ENCODE measurements around the gene FXYD3.

GRCh38 chr19:35066691-35067563, 48.7 kb upstream of the FXYD3 start:
- TF ChIP-seq, protein P1, sequence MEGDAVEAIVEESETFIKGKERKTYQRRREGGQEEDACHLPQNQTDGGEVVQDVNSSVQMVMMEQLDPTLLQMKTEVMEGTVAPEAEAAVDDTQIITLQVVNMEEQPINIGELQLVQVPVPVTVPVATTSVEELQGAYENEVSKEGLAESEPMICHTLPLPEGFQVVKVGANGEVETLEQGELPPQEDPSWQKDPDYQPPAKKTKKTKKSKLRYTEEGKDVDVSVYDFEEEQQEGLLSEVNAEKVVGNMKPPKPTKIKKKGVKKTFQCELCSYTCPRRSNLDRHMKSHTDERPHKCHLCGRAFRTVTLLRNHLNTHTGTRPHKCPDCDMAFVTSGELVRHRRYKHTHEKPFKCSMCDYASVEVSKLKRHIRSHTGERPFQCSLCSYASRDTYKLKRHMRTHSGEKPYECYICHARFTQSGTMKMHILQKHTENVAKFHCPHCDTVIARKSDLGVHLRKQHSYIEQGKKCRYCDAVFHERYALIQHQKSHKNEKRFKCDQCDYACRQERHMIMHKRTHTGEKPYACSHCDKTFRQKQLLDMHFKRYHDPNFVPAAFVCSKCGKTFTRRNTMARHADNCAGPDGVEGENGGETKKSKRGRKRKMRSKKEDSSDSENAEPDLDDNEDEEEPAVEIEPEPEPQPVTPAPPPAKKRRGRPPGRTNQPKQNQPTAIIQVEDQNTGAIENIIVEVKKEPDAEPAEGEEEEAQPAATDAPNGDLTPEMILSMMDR (IDR thresholded peaks at IDR 0.05): peak in 3 of 4 experiments; percentile 69 to 87 (median 86)
- no peak for TF ChIP-seq POLR2AphosphoS5 (IDR thresholded peaks at IDR 0.05)
- no peak for TF ChIP-seq POLR2A (IDR thresholded peaks at IDR 0.05)

All from gastroesophageal sphincter (tissue), 3 donors.